NCI-H187 (cell line): ENCODE data around the gene LDLRAD4.

Source experiments
- DNase-seq, 2 experiments: peaks; one replicate each; lab custom pipeline; 2025; lab: John Stamatoyannopoulos, UW

The LDLRAD4 gene

GRCh38 chr18:13371689-13372418 is 153.3 kb downstream of the LDLRAD4 start:
- DNase-seq = no peak

- DNase-seq = no peak
These were observed 154.0 kb downstream of the LDLRAD4 start for GRCh38 chr18:13372531-13372951.

DNA sequence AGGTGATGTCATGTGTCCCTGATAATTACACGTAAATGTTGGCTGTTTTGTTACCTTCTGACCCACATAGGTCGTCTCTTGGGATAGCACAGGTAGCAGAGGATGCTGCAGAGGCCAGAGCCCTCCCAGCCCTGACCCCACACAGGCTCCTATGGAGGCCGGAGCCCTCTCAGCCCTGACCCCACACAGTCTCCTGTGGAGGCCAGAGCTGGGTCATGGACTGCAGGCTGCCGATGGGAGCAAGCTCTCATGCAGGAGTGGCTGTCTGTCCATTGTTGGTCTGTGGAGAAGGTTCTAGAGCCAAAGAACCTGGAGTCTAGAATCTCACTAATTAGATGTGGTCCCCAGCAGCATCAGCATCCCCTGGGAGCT is 155.5 kb downstream of the LDLRAD4 start:
- DNase-seq = no peak

- no peak for DNase-seq
These were observed 156.1 kb downstream of the LDLRAD4 start for GRCh38 chr18:13374468-13375301.

DNA sequence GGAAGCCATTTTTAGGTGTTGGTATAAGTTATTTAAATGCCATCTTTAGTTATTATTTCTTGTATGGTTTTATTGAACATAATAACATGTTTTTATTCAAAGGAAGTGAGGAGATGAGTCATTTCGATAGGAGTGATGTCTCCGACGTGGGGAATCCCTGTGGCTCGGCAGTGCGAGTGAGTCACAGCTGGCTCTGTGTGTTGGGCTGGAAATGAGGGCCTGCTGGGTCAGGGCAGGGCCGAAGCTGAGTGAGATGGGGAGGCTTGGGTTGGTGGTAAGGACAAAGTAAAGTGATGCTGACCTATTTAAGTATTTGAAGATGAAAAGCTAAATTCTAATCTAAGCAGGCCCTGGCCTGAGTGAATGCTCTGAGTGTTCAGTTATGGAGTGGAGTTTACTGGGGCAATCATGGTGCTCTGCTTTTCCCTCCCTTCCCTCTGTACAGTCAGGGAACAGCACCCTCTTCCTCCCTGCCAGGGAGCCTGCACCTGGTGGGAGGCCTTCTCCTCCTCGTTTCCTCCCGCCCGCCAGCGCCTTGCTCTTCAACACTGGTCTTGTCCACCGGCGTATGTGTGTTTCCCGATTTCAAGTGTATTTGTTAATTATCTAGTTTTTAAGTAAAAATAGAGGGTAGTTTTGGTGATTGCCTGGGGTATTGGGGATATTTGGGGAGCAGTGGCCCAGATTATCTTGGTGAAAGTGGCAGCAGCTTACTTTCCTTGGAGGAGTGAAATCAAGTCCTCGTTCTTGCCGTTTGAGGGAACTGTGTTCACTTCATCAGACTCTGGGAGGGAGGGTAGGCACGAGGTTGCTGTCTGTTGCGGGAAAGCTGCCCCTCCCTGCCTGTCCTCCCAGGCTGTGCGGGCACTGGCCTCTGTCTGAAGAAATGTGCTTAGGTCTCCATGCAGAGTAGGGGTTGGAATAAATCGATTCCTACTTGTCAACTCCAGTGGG is 157.0 kb downstream of the LDLRAD4 start:
- DNase-seq = no peak

DNA sequence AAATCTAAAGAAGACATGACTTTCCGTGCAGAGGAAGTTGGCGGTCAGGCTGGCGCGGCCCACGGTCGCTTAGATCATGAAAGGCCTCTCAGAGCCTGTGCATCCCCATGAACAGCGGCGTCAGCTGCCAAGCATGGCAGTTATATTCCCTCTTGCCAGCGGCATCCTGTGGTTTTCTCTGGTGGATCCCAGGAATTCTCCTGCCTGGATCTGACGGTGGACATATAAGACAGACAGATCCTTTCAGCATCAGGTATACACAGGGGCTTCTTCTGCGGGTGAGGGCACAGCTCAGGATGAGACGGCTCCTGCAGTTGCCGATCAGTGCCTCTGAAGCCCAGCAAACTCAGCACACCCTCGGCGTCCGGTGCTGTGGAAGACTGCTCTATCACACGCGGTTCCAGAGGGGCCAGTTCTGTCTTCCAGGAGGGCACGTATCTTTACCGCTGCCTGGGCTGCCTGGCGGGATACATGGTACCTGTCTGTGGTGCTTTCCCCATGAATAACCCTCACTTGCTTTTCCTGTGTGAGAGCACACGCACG is 157.8 kb downstream of the LDLRAD4 start:
- no peak for DNase-seq

- no peak for DNase-seq
These were observed 158.3 kb downstream of the LDLRAD4 start for GRCh38 chr18:13376841-13377351.

GRCh38 chr18:13377496-13377895 is 158.9 kb downstream of the LDLRAD4 start:
- peak in 1 of 2 experiments; percentile 61 for DNase-seq

DNA sequence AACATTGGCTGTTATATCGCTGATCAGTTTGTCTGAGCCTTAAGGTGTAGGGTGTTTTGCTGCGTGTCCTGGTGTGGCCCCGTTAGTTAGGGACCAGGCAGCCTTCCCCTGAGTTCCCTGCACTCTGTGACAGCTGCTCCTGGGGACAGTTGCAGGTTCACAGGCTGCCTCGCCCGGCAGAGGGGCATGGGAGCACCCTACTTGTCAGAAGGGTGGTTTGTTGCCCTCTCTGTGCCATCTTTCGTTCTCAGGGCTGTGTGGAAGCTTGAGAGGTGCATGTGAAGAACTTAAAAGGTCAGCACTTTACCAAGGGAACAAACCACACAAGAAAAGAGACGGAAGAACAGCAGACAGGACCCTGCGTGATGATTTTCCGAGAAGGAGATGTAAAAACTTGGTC is 159.6 kb downstream of the LDLRAD4 start:
- DNase-seq = peak in 1 of 2 experiments; percentile 60

GRCh38 chr18:13379062-13379865 is 160.7 kb downstream of the LDLRAD4 start:
- DNase-seq = no peak

DNA sequence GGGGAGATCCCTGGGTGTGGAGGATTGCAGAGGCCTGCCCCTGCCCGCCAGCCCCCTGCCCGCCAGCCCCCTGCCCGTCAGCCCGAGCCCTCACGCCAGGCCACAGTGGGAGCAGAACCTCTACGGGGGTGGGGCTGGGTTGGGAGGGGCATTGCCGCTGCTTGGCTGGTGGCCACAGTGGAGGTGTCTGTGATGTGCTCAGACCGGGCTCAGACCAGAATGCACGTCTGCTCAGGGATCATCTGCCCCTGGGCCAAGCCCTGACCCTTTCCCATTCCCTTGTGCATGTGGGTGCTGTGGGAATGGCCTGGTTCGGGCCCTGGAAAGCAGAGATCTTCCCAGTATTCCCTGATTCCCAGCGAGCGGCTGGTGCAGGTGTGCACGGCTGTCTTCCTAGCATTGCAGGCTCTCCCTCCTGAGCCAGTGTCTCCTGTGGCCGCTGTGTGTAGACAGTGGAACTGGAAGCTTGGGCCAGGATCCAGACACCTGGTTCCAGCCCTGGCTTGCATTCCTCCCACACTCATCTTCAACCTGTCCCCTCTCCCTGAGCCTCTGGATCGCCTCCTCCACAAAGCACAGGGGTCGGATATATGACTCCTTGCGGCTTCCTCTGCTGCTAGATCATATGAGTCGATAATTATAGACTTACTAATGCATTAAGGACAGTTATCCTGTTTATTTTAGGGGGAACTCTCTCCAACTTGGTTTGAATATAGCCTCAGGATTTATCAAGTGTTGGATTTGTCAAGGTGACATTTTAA is 161.6 kb downstream of the LDLRAD4 start:
- no peak for DNase-seq

DNA sequence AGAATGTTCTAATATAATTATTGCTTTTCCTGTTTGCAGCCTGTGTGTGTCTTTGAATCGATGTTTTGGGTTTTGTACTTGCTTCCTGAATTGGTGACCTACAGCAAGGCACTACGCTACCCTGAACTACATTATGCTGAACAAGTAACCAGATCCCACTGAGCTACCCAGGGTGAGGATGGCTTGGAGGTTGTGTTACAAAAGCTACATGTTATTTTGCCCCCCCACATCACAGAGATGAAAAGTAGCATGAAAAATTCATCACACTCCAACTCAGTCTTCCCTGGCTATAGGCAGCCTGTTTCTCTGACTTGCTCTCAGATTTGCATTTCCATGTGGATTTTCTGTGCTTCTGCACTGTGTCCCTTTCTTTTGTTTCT is 162.1 kb downstream of the LDLRAD4 start:
- peak in 1 of 2 experiments; percentile 15 for DNase-seq

DNA sequence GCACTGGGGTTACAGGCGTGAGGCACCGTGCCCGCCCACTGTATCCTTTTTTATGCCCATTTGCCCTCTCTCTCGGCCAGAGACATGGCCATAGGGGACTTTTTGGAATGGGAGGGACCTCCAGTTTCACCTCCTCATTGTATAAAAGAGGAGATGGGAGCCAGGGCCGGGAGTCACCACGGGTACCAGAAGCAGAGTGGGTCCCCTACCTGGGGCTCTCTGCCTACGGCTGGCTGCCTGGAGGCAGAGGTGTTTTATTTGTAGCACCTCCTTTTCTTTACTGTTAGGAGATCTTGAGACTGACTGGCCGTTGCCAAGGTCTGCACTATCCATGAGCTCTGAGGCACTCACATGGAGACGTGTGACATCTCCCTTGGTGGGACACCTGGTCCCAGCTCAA is 162.8 kb downstream of the LDLRAD4 start:
- DNase-seq = no peak

DNA sequence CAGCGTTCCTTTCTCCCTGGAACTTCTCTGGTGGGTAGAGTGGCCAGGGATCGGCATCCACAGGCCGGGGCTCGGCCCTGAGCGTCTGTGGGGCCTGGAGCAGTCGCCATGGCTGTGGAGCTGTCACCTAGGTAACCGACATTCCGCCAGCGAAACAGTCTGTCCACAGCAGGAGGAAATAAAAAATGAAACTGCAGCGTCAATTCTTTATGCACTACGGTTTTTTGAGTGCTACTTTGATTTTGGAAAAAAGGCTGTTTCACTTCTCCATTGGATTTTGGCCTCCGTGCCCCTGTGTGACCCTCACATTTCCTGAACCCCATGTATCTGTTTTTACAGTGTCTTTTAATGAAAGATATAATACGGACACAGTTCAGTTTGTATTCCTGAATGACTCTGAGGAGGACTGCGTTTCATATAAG is 163.4 kb downstream of the LDLRAD4 start:
- DNase-seq = no peak

DNA sequence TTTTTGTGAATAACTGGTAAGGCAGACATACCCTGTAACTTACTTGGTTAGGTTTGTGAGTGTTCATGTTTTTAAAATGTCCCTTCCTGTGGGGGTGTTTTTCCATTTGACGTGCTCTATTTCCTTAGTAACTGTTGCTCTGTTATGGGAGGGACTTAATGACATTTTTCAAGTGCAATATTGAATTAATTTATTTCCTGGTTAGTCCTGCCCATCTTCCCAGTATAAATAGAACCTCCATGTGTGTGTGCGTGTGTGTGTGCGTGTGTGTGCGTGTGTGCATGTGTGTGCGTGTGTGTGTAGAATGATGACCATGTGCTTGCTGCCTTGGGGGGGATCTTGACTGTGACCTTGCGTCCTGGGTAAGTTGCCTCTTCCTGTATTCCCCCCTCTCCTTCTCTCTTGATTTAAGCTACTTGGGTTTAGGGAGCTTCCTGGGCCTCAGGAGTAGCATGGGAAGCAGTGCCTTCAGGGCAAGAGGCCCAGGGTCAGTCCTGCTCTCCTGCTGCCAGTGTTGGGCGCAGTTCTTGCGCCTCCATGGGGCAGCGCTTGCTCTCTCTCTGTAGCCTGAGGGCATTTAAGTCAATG is 163.9 kb downstream of the LDLRAD4 start:
- DNase-seq = peak in 1 of 2 experiments; percentile 37

DNA sequence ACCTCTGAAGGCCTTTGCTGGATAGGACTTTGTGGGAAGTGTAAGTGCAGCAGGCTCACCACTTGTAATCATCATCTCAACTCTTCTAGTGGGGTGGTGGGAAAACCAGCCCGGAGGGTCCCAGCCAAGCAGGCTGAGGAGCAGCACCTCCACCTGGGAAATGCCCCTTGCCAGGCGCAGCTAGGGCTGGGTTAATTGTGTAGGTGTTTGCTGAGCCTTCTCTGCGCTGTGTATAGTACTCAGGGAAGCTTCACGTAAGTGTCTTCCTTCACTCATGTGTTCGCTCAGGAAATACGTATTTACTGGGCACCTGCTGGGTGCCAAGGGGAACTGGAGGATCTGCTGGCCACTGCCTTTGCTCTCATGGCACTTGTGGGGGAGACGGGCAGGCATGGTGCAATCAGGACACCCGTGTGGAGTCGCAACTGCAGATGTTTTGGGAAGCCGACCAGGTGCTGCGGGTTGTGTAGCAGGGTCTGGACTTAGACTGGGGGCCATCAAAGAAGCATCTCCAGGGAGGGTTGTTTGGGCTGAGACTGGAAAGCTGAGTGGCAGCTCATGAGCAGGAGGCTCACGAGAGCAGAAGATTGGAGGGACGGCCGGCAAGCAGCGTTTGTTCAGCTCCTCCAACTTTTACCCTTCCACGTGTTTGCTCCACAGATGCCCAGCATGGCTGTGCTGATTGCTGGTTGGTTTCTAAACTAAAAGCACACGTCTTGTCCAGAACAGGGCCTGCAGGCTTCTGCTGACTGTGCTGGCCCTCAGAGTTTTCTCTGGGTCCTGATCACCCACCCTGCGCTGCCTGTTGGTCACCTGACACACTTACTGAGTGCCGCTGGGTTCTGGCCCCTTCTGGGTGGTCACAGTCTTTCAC is 164.6 kb downstream of the LDLRAD4 start:
- no peak for DNase-seq

DNA sequence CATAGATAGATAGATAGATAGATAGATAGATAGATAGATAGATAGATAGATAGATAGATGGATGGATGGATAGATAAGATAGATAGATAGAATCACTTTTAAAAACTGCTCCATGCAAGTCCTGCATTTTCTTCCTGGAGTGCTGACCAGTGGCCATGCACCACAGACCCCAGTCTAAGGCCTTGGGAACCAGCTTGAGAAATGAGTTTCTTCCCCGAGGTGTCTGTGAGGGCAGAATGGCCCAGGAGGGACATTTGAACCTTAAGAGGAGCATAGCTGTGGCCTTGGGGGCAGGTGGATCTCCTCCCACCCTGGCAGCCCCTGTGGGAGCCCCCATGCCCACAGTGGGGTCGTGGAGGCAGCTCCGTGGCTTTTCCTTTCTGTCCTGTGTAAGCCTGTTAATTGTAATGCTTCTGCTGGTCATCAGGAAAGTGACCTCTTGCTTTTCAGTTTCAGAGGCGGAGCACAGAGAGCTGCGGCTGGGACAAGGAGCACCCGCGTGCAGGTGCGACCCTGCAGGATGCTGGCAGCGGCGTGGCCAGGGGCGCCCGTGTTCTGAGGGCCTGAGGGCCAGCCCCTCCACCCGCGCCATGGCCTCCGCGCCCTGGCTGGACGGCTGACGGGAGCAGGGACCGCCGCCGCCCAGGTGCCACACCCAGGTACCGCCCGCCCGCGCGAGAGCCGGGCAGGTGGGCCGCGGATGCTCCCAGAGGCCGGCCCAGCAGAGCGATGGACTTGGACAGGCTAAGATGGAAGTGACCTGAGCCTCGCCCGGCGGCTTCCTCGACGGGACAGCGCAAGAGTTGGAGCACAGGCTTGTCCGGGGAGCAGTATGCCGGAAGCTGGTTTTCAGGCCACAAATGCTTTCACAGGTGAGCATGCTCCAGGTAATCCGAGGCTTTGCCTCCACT is 168.6 kb downstream of the LDLRAD4 start:
- no peak for DNase-seq
